Measurements from ENCODE around the gene ARHGDIB. TPM values are rescaled to one million over a fixed set of nuclear protein-coding genes. Genes with fewer than 3 reads are reported as not detected.
A peak's percentile ranks its signal among the peaks of the same experiment; 100 is the strongest.

Gene ARHGDIB
- total and polyA plus RNA-seq, 2 donors from 2014 or later, result 127 to 151 TPM

DNA sequence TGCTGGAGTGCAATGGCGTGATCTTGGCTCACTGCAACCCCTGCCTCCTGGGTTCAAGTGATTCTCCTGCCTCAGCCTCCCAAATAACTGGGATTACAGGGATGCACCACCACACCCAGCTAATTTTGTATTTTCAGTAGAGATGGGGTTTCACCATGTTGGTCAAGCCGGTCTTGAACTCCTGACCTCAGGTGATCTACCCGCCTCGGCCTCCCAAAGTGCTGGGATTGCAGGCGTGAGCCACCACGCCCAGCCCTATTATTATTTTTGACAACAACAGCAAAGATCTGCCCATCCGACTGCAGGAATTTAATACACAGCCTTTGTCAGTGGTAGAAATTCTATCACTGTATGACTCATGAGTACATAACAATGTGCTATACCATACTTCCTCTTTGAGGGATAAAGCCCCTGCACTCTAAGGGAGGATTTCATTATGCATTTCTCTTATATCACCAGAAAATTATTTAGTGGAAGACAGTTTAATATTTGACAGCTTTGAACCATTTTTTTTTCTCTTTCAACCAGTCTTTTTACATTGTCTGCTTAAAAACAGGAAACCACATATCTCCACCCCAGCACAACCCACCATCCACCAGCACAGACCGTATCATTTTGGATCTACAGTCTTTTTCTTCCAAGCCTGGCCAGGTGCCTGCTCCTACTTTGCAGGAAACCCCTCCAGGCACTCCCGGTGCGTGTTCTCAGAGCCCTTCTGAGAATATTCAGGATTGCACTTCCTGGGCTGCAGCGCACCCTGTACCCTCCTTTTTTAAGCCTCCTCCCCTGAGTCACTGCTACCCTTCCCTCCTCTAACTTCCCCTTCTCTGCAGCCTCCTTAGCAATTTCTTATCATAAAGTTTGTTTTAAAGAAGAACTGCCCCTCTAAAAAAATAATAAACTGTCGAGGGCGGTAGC is 594 bp downstream of the ARHGDIB start:
- TF ChIP-seq, protein P1, sequence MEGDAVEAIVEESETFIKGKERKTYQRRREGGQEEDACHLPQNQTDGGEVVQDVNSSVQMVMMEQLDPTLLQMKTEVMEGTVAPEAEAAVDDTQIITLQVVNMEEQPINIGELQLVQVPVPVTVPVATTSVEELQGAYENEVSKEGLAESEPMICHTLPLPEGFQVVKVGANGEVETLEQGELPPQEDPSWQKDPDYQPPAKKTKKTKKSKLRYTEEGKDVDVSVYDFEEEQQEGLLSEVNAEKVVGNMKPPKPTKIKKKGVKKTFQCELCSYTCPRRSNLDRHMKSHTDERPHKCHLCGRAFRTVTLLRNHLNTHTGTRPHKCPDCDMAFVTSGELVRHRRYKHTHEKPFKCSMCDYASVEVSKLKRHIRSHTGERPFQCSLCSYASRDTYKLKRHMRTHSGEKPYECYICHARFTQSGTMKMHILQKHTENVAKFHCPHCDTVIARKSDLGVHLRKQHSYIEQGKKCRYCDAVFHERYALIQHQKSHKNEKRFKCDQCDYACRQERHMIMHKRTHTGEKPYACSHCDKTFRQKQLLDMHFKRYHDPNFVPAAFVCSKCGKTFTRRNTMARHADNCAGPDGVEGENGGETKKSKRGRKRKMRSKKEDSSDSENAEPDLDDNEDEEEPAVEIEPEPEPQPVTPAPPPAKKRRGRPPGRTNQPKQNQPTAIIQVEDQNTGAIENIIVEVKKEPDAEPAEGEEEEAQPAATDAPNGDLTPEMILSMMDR (IDR thresholded peaks at IDR 0.05; ENCODE audit: borderline replicate concordance, extremely low read depth, insufficient read depth), result no peak
- FAIRE-seq (no peak), DNase-seq (peak in 3 of 5 donors; percentile 17 to 37 (median 23))
- peak overlapping the region in 2 of 3 donors; percentile 22 to 47 for H3K9ac ChIP-seq (ENCODE audit: low read length in 3 of 3)
- H3K36me3 ChIP-seq (ENCODE audit: control insufficient read depth in 2 of 3, insufficient read depth in 3 of 3, low read length in 3 of 3), result no peaks in the 10 kb centered on the region
- no peaks in the 10 kb centered on the region for H3K27me3 ChIP-seq (ENCODE audit: control insufficient read depth, insufficient read depth, low read length)
- H3K27ac ChIP-seq (ENCODE audit: low read depth in 2 of 2, low read length in 2 of 2), result peak overlapping the region; percentile 48 to 91
- H3K4me3 ChIP-seq (ENCODE audit: low read length in 3 of 3), result peak overlapping the region in 2 of 3 donors; percentile 43 to 72
- peaks cover 0 to 3% (median 0%) of the 10 kb centered on the region in 3 donors for H3K4me1 ChIP-seq (ENCODE audit: control insufficient read depth in 2 of 3, insufficient read depth in 2 of 3, low read depth in 1 of 3, low read length in 3 of 3)
- no peaks in the 10 kb centered on the region for H3K9me3 ChIP-seq (ENCODE audit: control insufficient read depth in 2 of 3, insufficient read depth in 1 of 3, low read length in 3 of 3)
- intact Hi-C loops (cut with DNase I), result no loop called here

DNA sequence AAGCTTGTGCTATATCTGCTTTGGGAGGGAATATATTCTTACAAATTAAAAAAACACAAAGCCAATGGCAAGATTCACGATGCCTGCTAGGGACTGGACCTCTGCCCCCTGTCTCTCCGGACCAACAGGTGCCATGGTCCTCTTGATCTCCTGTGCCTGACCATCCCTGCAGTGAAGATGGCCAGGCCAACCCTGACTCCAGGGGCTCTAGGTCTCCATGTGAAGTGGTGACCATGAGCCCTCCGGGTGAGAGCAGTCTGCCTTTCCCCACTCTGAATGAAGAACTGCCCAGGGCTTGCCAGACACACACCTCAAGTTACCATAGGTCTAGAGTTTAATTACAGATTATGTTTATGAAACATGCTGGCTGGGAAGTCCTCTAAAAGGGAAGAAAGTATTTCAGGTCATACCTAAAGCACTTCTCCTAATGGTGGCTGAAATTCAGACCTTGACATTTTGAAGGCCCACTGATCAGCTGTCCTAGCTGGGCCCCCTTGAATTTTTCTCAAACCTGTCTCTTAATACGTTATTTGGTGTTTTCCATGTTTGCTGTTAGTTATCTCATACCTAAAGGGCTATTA is 1.4 kb downstream of the ARHGDIB start:
- no peak for FAIRE-seq
- intact Hi-C loops (cut with DNase I), result no loop called here

DNA sequence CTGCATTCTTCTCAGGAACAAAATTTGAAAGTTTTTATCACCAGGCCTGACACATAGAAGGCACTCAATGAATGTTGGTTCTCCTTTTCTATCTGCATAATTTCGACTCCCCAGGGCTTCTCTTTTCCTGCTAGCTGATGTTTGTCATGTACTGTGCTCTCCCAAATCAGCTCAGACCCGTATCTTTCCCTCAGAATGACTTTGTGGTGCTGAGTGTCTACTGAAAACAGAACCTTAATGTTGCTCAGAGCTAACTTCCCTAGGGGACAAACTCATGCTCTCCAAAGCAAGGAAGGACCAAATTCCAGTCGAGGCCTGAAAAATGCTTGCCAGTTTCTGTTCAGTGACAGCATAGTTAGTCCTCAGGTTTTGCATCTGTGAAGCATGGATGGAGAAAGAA is 1.9 kb downstream of the ARHGDIB start:
- H3K9ac ChIP-seq (ENCODE audit: low read length in 3 of 3), result peak overlapping the region in 1 of 3 donors; percentile 13
- FAIRE-seq, result no peak

More for the DNA sequence above, 1.4 kb downstream of the ARHGDIB start:
- DNase-seq, result no peak
- H3K4me3 ChIP-seq (ENCODE audit: low read length in 3 of 3), result peak overlapping the region in 2 of 3 donors; percentile 45 to 47
- H3K9ac ChIP-seq (ENCODE audit: low read length in 3 of 3), result peak overlapping the region in 2 of 3 donors; percentile 11 to 13
- H3K36me3 ChIP-seq (ENCODE audit: control insufficient read depth in 2 of 3, insufficient read depth in 3 of 3, low read length in 3 of 3), result no peaks in the 10 kb centered on the region
- H3K27ac ChIP-seq (ENCODE audit: low read depth in 2 of 2, low read length in 2 of 2), result peak overlapping the region in 1 of 2 donors; percentile 49
- H3K4me1 ChIP-seq (ENCODE audit: control insufficient read depth in 2 of 3, insufficient read depth in 2 of 3, low read depth in 1 of 3, low read length in 3 of 3), result peaks cover 0 to 3% (median 0%) of the 10 kb centered on the region in 3 donors
- no peaks in the 10 kb centered on the region for H3K27me3 ChIP-seq (ENCODE audit: control insufficient read depth, insufficient read depth, low read length)
- H3K9me3 ChIP-seq (ENCODE audit: control insufficient read depth in 2 of 3, insufficient read depth in 1 of 3, low read length in 3 of 3), result no peaks in the 10 kb centered on the region
- TF ChIP-seq, protein P1 (IDR thresholded peaks at IDR 0.05; ENCODE audit: borderline replicate concordance, extremely low read depth, insufficient read depth), result no peak

More for the DNA sequence above, 1.9 kb downstream of the ARHGDIB start:
- Histone ChIP-seq H3K9me3 (ENCODE audit: control insufficient read depth in 2 of 3, insufficient read depth in 1 of 3, low read length in 3 of 3) (no peaks in the 10 kb centered on the region), H3K27me3 (ENCODE audit: control insufficient read depth, insufficient read depth, low read length) (no peaks in the 10 kb centered on the region), H3K4me3 (ENCODE audit: low read length in 3 of 3) (peak overlapping the region in 2 of 3 donors; percentile 33 to 45), H3K4me1 (ENCODE audit: control insufficient read depth in 2 of 3, insufficient read depth in 2 of 3, low read depth in 1 of 3, low read length in 3 of 3) (peaks cover 0 to 4% (median 2%) of the 10 kb centered on the region in 3 donors), H3K36me3 (ENCODE audit: control insufficient read depth in 2 of 3, insufficient read depth in 3 of 3, low read length in 3 of 3) (no peaks in the 10 kb centered on the region), H3K27ac (ENCODE audit: low read depth in 2 of 2, low read length in 2 of 2) (peak overlapping the region in 1 of 2 donors; percentile 49)
- intact Hi-C loops (cut with DNase I), result no loop called here
- TF ChIP-seq, protein P1 (IDR thresholded peaks at IDR 0.05; ENCODE audit: borderline replicate concordance, extremely low read depth, insufficient read depth), result no peak
- no peak for DNase-seq

Measured in kidney (tissue), 14 donors.